H1 (cell line): ENCODE results near the gene CUL2. TPM values are rescaled to one million over a fixed set of nuclear protein-coding genes. Genes with fewer than 3 reads are reported as not detected.

Source experiments
- CBX5 ChIP-seq: fragments of 300-800, 300-1000 bp; sonication (generic); IDR thresholded peaks from 2 replicates; pipeline ENCODE4 v1.7.1; 2016; ENCODE audit warnings: antibody characterized with exemption, low read length, low read depth
- HDAC6 ChIP-seq: IDR thresholded peaks from one replicate; pipeline ENCODE4 v1.7.1; 2012; ENCODE audit warnings: low read depth, mild to moderate bottlenecking, inconsistent platforms, low read length, moderate library complexity
- NRF1 ChIP-seq: IDR thresholded peaks from 2 replicates; pipeline ENCODE4 v1.6.1; 2011; ENCODE audit warnings: mild to moderate bottlenecking, low read depth, low read length, improper control_type of control experiment
- POLR2AphosphoS5 ChIP-seq: IDR thresholded peaks from 2 replicates; pipeline ENCODE4 v1.6.1; 2011; ENCODE audit warnings: low read depth, low read length
- RAD21 ChIP-seq, 2 experiments: IDR thresholded peaks in 1 of 2; conservative IDR thresholded peaks in 1 of 2; 2 replicates each; pipeline ENCODE4 v1.6.1; 2011; ENCODE audit warnings: low read depth in 2 of 2, low read length in 2 of 2, improper control_type of control experiment in 1 of 2, inconsistent platforms in 1 of 2, mild to moderate bottlenecking in 1 of 2, moderate library complexity in 1 of 2
- RFX5 ChIP-seq: IDR thresholded peaks from 2 replicates; pipeline ENCODE4 v1.6.1; 2011; ENCODE audit warnings: low read depth, low read length, improper control_type of control experiment, borderline replicate concordance
- SAP30 ChIP-seq: fragments of 300-600 bp; sonication (generic); IDR thresholded peaks from 2 replicates; pipeline ENCODE4 v1.7.1; 2012; ENCODE audit warnings: low read length, moderate library complexity, mild to moderate bottlenecking, inconsistent platforms; ENCODE audit not compliant: insufficient read depth, insufficient replicate concordance
- SIN3A ChIP-seq, 2 experiments: IDR thresholded peaks in 1 of 2; conservative IDR thresholded peaks in 1 of 2; 2 replicates each; pipeline ENCODE4 v1.6.1; 2011 to 2012; ENCODE audit warnings: low read length in 2 of 2, improper control_type of control experiment in 1 of 2, low read depth in 1 of 2, mild to moderate bottlenecking in 1 of 2
- SIRT6 ChIP-seq: IDR thresholded peaks from one replicate; pipeline ENCODE4 v1.7.1; 2012; ENCODE audit warnings: low read length, inconsistent platforms
- SIX5 ChIP-seq: IDR thresholded peaks from 2 replicates; pipeline ENCODE4 v1.6.1; 2011; ENCODE audit warnings: mild to moderate bottlenecking, low read depth, low read length
- SP2 ChIP-seq: IDR thresholded peaks from 2 replicates; pipeline ENCODE4 v1.6.1; 2012; ENCODE audit warnings: mild to moderate bottlenecking, low read length, inconsistent platforms
- TAF1 ChIP-seq: IDR thresholded peaks from 2 replicates; pipeline ENCODE4 v1.6.1; 2011; ENCODE audit warnings: mild to moderate bottlenecking, low read depth, low read length
- TAF7 ChIP-seq: optimal IDR thresholded peaks from 2 replicates; pipeline ENCODE3; 2011; ENCODE audit warnings: low read depth, mild to moderate bottlenecking, inconsistent platforms, low read length, moderate library complexity, borderline replicate concordance
- polyA plus RNA-seq, 7 experiments: library from polyadenylated mRNA; depleted of rRNA in 3 of 7; stranded (reverse) in 5 of 7; unstranded in 2 of 7; fragments of >200 nt in 5 of 7; fragments of 200-250 nt in 2 of 7; gene quantifications; 1 replicate in 5 of 7; 2 replicates in 1 of 7; 4 replicates in 1 of 7; pipeline versions ENCODE4 v1.2.1 to v1.2.3, GENCODE V29; 2011 to 2013; ENCODE audit warnings: missing spikeins in 2 of 7, mixed read lengths in 2 of 7
- total RNA-seq: library from RNA; stranded (reverse); fragmentation: NEBNext Ultra II Directional; extraction: Animal tissue kit (Norgen Biotek cat#: 25700); gene quantifications from 2 replicates; pipeline ENCODE4 v1.2.1, GENCODE V29; 2021
- TF ChIP-seq, protein P1 (sequence below), 3 experiments: IDR thresholded peaks; 1 replicate in 2 of 3; 2 replicates in 1 of 3; pipeline versions ENCODE4 v1.5.1 to v1.6.1; 2011; ENCODE audit warnings: low read length in 3 of 3, mild to moderate bottlenecking in 3 of 3, inconsistent platforms in 2 of 3, low read depth in 1 of 3, moderate library complexity in 1 of 3; ENCODE audit not compliant: insufficient read depth in 1 of 3; ENCODE audit errors: control extremely low read depth in 1 of 3

CUL2 gene
- total and polyA plus RNA-seq, 2 of the 8 experiments (the other 6 are each of a cell fraction or from before 2014, with no cell fraction given) = 10.2 to 43.1 TPM

DNA sequence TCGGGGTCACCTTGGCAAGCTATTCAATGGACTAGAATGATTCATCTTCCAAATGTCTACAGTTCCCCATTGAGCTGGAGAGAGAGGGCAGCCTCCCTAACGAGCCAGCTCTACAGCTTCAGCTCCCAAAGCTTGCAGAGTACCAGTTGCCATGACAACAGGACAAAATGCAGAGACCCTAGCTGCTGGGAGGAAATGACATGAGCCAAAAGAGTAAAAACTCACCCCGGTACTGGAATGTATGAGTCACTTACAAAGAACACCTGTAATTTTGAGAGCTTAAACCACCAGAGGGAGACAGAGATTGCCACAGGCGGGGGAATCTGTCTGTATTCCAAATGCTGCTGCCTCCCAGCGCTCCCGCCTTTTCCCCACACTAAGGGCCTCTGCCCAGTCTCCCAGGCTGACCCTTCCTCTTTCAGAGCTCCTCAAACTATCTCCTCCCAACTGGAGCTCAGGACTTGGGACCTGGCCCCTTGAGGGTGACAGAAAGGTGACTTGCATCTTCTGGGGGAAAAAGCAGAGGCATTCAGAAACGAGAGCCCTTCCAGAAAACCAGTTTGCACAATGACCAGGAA is 95.5 kb downstream of the CUL2 start (continued):
- TF ChIP-seq, protein P1, sequence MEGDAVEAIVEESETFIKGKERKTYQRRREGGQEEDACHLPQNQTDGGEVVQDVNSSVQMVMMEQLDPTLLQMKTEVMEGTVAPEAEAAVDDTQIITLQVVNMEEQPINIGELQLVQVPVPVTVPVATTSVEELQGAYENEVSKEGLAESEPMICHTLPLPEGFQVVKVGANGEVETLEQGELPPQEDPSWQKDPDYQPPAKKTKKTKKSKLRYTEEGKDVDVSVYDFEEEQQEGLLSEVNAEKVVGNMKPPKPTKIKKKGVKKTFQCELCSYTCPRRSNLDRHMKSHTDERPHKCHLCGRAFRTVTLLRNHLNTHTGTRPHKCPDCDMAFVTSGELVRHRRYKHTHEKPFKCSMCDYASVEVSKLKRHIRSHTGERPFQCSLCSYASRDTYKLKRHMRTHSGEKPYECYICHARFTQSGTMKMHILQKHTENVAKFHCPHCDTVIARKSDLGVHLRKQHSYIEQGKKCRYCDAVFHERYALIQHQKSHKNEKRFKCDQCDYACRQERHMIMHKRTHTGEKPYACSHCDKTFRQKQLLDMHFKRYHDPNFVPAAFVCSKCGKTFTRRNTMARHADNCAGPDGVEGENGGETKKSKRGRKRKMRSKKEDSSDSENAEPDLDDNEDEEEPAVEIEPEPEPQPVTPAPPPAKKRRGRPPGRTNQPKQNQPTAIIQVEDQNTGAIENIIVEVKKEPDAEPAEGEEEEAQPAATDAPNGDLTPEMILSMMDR (IDR thresholded peaks at IDR 0.05; ENCODE audit: control extremely low read depth in 1 of 3, insufficient read depth in 1 of 3, low read depth in 1 of 3, low read length in 3 of 3) = peak; percentile 36 to 87 (median 84)
- no peak for TF ChIP-seq CBX5
- peak; percentile 21 for TF ChIP-seq TAF7
- no peak; the same call in 1 of the 2 replicates for TF ChIP-seq RFX5
- TF ChIP-seq HDAC6 = no peak
- TF ChIP-seq SP2 = no peak
- TF ChIP-seq POLR2AphosphoS5 = no peak
- no peak for TF ChIP-seq SIX5
- TF ChIP-seq RAD21 (IDR thresholded peaks at IDR 0.05 in 1 of 2, conservative IDR thresholded peaks at IDR 0.05 in 1 of 2; ENCODE audit: low read depth in 2 of 2, low read length in 2 of 2) = peak; percentile 86 to 95
- peak; percentile 62 to 69; a peak in 1 of 4 replicates for TF ChIP-seq SIN3A (conservative IDR thresholded peaks at IDR 0.05 in 1 of 2, IDR thresholded peaks at IDR 0.05 in 1 of 2; ENCODE audit: low read depth in 1 of 2, low read length in 2 of 2)
- no peak for TF ChIP-seq SIRT6
- 0 out of 2 replicates have a peak, but pooled peaks have one; percentile 23 for TF ChIP-seq TAF1
- TF ChIP-seq SAP30 = no peak
- no peak for TF ChIP-seq NRF1
- TF ChIP-seq, all 59 proteins: peak for 17
